ENCODE measurements around the gene B4GALT2.
A peak's percentile ranks its signal among the peaks of the same experiment; 100 is the strongest.

The B4GALT2 gene

GRCh38 chr1:43980255-43981134, 1.5 kb downstream of the B4GALT2 start:
- Histone ChIP-seq H3K36me3 (peaks cover 12 to 40% (median 21%) of the 10 kb centered on the region in 3 donors), H3K4me1 (peaks cover 0 to 48% (median 37%) of the 10 kb centered on the region in 4 donors), H3K27me3 (no peaks in the 10 kb centered on the region), H3K9me3 (no peaks in the 10 kb centered on the region), H3K4me3 (peak overlapping the region; percentile 64 to 93), H3K27ac (peak overlapping the region; percentile 63 to 74)
- intact Hi-C loops (cut with DNase I; ENCODE audit: low total_unique reads), result no loop called here
- DNase-seq, result no peak
- TF ChIP-seq CTCF (IDR thresholded peaks at IDR 0.05), result no peak

DNA sequence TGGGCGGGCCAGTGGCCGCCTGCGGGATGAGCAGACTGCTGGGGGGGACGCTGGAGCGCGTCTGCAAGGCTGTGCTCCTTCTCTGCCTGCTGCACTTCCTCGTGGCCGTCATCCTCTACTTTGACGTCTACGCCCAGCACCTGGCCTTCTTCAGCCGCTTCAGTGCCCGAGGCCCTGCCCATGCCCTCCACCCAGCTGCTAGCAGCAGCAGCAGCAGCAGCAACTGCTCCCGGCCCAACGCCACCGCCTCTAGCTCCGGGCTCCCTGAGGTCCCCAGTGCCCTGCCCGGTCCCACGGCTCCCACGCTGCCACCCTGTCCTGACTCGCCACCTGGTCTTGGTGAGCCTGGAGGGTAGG, 2.1 kb downstream of the B4GALT2 start:
- peaks cover 12 to 46% (median 21%) of the 10 kb centered on the region in 3 donors for H3K36me3 ChIP-seq
- no peaks in the 10 kb centered on the region for H3K9me3 ChIP-seq
- intact Hi-C loops (cut with DNase I; ENCODE audit: low total_unique reads), result no loop called here

GRCh38 chr1:43981636-43982035, 2.6 kb downstream of the B4GALT2 start:
- DNase-seq, result no peak
- peaks cover 9 to 42% (median 17%) of the 10 kb centered on the region in 3 donors for H3K36me3 ChIP-seq
- H3K27me3 ChIP-seq, result no peaks in the 10 kb centered on the region
- no peak for TF ChIP-seq CTCF (IDR thresholded peaks at IDR 0.05)
- no peak overlapping the region for H3K4me3 ChIP-seq
- peaks cover 0 to 36% (median 26%) of the 10 kb centered on the region in 4 donors for H3K4me1 ChIP-seq
- intact Hi-C loops (cut with DNase I; ENCODE audit: low total_unique reads), result no loop called here
- H3K27ac ChIP-seq, result no peak overlapping the region
- H3K9me3 ChIP-seq, result no peaks in the 10 kb centered on the region

More for the DNA sequence above, 2.1 kb downstream of the B4GALT2 start:
- DNase-seq, result no peak
- H3K27me3 ChIP-seq, result no peaks in the 10 kb centered on the region
- no peak for TF ChIP-seq CTCF (IDR thresholded peaks at IDR 0.05)
- H3K4me1 ChIP-seq, result peaks cover 0 to 42% (median 31%) of the 10 kb centered on the region in 4 donors
- H3K27ac ChIP-seq, result no peak overlapping the region
- no peak overlapping the region for H3K4me3 ChIP-seq

DNA sequence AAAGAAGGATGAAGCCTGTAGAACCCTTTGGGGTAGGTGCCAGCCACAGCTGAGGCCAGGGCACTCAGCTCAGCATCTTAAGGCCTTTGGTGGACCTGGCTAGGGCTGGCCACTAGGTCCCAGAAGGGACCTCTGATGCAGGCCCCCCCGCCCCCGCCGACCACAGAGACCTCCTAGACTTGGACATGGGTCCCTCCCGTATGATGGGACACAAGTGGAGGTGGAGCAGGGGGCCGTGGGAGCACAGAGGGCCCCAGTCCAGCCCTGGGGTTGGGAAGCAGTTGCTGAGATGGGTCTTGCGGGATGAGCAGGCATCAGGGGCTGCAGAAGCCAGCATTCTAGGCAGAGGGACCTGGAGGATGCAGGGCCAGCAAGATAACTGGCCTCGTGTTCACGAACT, 3.2 kb downstream of the B4GALT2 start:
- Histone ChIP-seq H3K36me3 (peaks cover 3 to 36% (median 11%) of the 10 kb centered on the region in 3 donors), H3K27ac (no peak overlapping the region), H3K4me1 (peaks cover 0 to 30% (median 20%) of the 10 kb centered on the region in 4 donors), H3K9me3 (no peaks in the 10 kb centered on the region), H3K4me3 (no peak overlapping the region), H3K27me3 (no peaks in the 10 kb centered on the region)
- TF ChIP-seq CTCF (IDR thresholded peaks at IDR 0.05), result no peak
- no peak for DNase-seq
- intact Hi-C loops (cut with DNase I; ENCODE audit: low total_unique reads), result no loop called here

- Histone ChIP-seq H3K27me3 (no peaks in the 10 kb centered on the region), H3K9me3 (no peaks in the 10 kb centered on the region), H3K36me3 (peaks cover 0 to 30% (median 6%) of the 10 kb centered on the region in 3 donors), H3K27ac (no peak overlapping the region), H3K4me1 (peaks cover 0 to 25% (median 19%) of the 10 kb centered on the region in 4 donors), H3K4me3 (no peak overlapping the region)
- intact Hi-C loops (cut with DNase I; ENCODE audit: low total_unique reads), result no loop called here
- no peak for TF ChIP-seq CTCF (IDR thresholded peaks at IDR 0.05)
- DNase-seq, result no peak
Observed at GRCh38 chr1:43982808-43983207, 3.8 kb downstream of the B4GALT2 start.
